Muscle layer of colon (tissue), 2 donors: ENCODE data around the gene ZMYM3.
"Not testable (repeated sequence)": the region's sequence is repeated elsewhere in the genome, so short reads cannot be mapped to it uniquely, and the experiment has no call there.

Experiments
- H3K27ac ChIP-seq: one replicate; pipeline ENCODE4 v1.7.0; 2013; ENCODE audit warnings: low read depth, mild to moderate bottlenecking, low read length, moderate library complexity
- H3K27me3 ChIP-seq, 2 donors: one replicate each; pipeline ENCODE4 v1.7.0; 2013; ENCODE audit warnings: low read length in 2 of 2, mild to moderate bottlenecking in 2 of 2; ENCODE audit not compliant: insufficient read depth in 2 of 2, control insufficient read depth in 1 of 2
- H3K36me3 ChIP-seq: one replicate; pipeline ENCODE4 v1.7.0; 2013; ENCODE audit warnings: mild to moderate bottlenecking, low read length; ENCODE audit not compliant: insufficient read depth
- H3K4me1 ChIP-seq: one replicate; pipeline ENCODE4 v1.7.0; 2013; ENCODE audit warnings: mild to moderate bottlenecking, low read length; ENCODE audit not compliant: insufficient read depth
- H3K4me3 ChIP-seq, 2 donors: one replicate each; pipeline ENCODE4 v1.7.0; 2013; ENCODE audit warnings: low read length in 2 of 2, low read depth in 1 of 2, mild to moderate bottlenecking in 1 of 2, moderate library complexity in 1 of 2
- H3K9ac ChIP-seq: one replicate; pipeline ENCODE4 v1.7.0; 2013; ENCODE audit warnings: low read length
- H3K9me3 ChIP-seq: one replicate; pipeline ENCODE4 v1.7.0; 2013; ENCODE audit warnings: mild to moderate bottlenecking, low read length
- donor health status: abdominal sarcoma.
- donor health status: Adenocarcinoma of cecum.

The ZMYM3 gene

DNA sequence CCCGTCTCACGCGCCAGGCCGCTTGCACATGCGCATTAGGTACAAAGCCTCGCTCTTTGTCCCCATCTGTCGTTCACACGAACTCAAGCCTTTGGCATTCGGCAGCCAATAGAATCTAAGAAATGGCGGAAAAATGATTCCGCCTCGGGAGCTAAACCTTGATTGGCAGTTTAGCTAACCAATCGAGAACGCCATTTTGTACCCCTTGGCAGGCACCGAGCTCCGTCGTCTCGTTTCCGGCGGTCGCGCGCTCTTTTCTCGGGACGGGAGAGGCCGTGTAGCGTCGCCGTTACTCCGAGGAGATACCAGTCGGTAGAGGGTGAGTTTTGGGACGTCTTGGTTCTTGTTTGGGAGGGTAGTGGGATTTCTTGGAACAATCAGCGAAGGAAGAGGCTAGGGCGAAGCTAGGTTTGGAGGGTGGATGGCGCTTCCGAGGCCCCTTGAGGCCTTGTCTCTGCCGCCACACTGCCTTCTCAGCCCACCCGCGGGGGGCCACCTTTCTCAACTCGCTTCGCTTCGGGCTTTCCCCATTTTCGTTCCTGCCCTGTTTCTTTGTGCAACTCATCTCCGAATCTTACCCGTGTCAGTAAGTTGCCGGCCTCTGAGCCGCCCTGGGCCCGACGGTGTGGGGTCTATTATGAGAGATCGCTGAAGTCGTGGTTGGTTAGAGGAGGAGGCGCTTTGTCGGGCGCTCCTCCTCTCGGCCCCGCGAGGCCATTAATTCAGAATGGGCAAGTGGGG, 29.6 kb upstream of the ZMYM3 start, which contains the start of gene NONO:
TSS of gene NONO (plus strand) at position 233 of the 741 bp plus-strand sequence. CDS start 7,003 bp downstream, outside the sequence.
- Histone ChIP-seq H3K4me3 (peak within 1 kb of the TSS; percentile 56 to 71), H3K4me1 (peaks cover 2% of the 10 kb centered on the region), H3K27ac (peak within 1 kb of the TSS; percentile 62), H3K36me3 (no peaks in the 10 kb centered on the region), H3K27me3 (no peaks in the 10 kb centered on the region), H3K9me3 (no peaks in the 10 kb centered on the region), H3K9ac (peak within 1 kb of the TSS; percentile 71)

DNA sequence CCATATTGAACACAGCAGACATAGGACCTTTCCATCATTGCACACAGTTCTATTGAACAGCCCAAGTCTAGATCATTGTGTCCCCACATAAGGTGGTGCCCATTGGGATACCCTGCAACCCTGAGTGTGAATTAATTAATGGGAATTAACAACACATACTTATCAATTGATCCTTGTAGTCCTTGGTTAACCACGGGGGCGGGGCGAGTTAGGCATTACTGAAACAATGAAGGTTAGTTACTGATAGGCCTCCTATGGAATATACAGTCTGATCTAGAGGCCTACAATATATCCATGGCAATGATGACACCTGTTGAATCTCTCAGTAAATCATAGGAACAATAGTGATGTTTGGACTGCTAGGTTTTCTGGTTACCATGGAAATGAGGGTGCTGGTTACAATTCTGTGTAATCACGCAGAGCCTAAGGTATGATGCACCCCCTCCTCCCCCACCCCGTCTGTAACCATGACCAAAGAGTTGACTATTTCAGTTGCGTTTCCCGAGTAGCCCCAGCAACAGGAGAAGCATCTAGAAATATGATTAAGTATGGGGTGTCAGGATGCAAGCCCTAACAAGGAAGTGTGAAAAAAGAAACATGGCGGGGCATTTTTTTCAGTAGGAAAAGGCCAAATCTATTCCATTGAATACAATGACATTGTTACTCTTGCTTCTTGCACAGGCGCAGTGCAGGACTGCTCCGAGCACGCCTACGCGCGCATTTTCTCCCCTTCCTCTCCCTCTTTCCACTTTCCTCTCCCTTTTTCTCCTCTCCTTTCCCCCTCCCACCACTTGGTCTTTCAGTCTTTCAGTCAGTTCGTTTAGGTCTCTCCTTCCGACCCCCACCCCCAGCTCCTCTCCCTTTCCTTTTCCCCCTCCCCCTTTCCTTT, 28.8 kb upstream of the ZMYM3 start:
- Histone ChIP-seq H3K27me3 (no peaks in the 10 kb centered on the region), H3K4me3 (peak overlapping the region in 1 of 2 donors; percentile 71), H3K36me3 (no peaks in the 10 kb centered on the region), H3K4me1 (no peaks in the 10 kb centered on the region), H3K9me3 (no peaks in the 10 kb centered on the region), H3K27ac (peak overlapping the region; percentile 38), H3K9ac (no peak overlapping the region)

DNA sequence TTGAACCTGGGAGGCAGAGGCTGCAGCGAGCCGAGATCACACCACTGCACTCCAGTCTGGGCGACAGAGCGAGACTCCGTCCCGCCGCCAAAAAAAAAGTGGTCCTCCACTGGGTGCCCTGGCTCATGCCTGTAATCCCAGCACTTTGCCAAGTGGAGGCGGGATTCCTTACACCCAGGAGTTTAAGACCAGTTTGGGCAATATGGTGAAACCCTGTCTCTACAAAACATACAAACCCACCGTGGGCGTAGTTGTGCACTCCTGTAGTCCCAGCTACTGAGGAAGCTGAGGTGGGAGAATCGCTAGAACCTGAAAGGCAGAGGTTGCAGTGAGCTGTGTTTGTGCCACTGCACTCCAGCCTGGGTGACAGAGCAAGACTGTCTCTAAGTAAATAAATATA, 27.4 kb upstream of the ZMYM3 start:
- not testable (repeated sequence) for H3K27me3 ChIP-seq, H3K4me3 ChIP-seq, H3K4me1 ChIP-seq, H3K9ac ChIP-seq, H3K27ac ChIP-seq, H3K9me3 ChIP-seq, H3K36me3 ChIP-seq

DNA sequence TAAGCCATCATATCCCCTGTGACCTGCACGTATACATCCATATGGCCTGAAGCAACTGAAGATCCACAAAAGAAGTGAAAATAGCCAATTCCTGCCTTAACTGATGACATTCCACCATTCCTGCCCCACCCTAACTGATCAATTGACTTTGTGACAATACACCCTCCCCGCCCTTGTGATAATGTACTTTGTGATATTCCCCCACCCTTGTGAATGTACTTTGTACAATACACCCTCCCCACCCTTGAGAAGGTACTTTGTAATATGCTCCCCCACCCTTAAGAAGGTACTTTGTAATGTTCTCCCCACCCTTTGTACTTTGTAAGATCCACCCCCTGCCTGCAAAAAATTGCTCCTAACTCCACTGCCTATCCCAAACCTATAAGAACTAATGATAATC, 18.4 kb upstream of the ZMYM3 start:
- not testable (repeated sequence) for H3K9ac ChIP-seq, H3K9me3 ChIP-seq, H3K4me3 ChIP-seq, H3K36me3 ChIP-seq, H3K4me1 ChIP-seq, H3K27me3 ChIP-seq, H3K27ac ChIP-seq

DNA sequence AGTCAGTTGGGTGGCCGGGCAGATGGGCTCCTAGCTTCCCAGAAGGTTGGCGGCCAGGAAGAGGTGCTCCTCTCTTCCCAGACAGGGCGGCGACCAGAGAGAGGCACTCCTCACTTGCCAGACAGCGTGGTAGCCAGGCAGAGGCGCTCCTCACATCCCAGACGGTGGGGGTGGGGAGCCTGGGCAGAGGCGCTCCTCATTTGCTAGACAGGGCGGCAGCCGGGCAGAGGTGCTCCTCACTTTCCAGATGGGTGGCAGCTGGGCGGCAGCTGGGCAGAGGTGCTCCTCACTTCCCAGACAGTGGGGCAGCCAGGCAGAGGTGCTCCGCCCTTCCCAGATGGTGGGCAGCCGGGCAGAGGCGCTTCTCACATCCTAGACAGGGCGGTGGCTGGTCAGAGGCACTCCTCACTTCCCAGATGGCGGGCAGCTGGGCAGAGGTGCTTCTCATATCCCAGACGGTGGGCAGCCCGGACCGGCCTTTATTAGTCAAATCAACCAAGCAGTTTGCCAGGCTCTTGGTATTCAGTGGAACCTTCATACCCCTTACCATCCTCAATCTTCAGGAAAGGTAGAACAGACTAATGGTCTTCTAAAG, 16.0 kb upstream of the ZMYM3 start:
- H3K9ac ChIP-seq = no peak overlapping the region
- no peaks in the 10 kb centered on the region for H3K4me1 ChIP-seq
- no peak overlapping the region for H3K27ac ChIP-seq
- H3K4me3 ChIP-seq = no peak overlapping the region
- no peaks in the 10 kb centered on the region for H3K27me3 ChIP-seq
- no peaks in the 10 kb centered on the region for H3K36me3 ChIP-seq
- H3K9me3 ChIP-seq = no peaks in the 10 kb centered on the region

DNA sequence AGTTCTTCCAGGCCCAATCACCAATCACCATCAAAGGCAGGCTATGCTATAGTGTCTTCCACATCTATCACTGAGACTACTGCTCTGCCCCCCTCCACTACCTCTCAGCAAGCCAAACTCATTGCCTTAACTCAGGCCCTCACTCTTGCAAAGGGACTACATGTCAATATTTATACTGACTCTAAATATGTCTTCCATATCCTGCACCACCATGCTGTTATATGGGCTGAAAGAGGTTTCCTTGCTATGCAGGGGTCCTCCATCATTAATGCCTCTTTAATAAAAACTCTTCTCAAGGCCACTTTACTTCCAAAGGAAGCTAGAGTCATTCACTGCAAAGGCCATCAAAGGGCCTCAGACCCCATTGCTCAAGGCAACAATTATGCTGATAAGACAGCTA, 14.7 kb upstream of the ZMYM3 start:
- not testable (repeated sequence) for H3K4me3 ChIP-seq, H3K36me3 ChIP-seq, H3K4me1 ChIP-seq, H3K9ac ChIP-seq, H3K27ac ChIP-seq, H3K9me3 ChIP-seq, H3K27me3 ChIP-seq

DNA sequence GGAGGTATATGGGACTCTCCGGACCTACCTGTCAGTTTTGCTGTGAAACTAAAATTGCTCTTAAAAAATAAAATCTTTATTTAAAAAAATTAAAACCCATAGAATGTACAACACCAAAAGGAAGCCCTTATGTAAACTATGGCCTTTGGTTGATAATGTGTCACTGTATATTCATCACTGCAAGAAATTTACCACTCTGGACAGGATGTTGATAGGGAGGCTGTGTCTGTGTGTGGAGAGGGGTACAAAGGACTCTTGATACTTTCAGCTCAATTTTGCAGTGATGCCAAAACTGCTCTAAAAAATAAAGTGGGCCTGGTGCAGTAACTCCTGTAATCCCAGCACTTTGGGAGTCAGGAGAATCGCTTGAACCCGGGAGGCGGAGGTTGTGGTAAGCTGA, 2.9 kb upstream of the ZMYM3 start:
- H3K4me3 ChIP-seq = no peak overlapping the region
- no peaks in the 10 kb centered on the region for H3K9me3 ChIP-seq
- H3K27me3 ChIP-seq = peaks cover 0 to 12% of the 10 kb centered on the region in 2 donors
- peaks cover 12% of the 10 kb centered on the region for H3K4me1 ChIP-seq
- no peaks in the 10 kb centered on the region for H3K36me3 ChIP-seq
- no peak overlapping the region for H3K9ac ChIP-seq
- H3K27ac ChIP-seq = no peak overlapping the region

DNA sequence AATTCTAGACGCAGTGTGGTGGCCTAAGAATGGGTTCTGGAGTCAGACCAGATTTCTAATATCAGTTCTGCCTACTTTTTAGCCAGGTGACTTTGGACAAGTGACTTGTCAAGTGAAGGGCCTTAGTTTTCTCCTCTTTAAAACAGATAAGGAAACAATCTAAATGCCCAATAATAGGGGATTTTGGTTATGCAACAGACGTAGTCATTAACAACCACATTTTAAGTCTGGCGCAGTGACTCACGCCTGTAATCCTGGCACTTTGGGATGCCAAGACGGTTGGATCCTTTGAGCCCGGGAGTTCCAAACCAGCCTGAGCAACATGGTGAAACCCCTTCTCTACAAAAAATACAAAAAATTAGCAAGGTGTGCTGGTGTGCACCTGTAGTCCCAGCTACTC, 2.1 kb upstream of the ZMYM3 start:
- H3K36me3 ChIP-seq = no peaks in the 10 kb centered on the region
- H3K9ac ChIP-seq = no peak overlapping the region
- peaks cover 13% of the 10 kb centered on the region for H3K4me1 ChIP-seq
- H3K9me3 ChIP-seq = no peaks in the 10 kb centered on the region
- no peak overlapping the region for H3K27ac ChIP-seq
- H3K27me3 ChIP-seq = peaks cover 0 to 12% of the 10 kb centered on the region in 2 donors
- H3K4me3 ChIP-seq = no peak overlapping the region

DNA sequence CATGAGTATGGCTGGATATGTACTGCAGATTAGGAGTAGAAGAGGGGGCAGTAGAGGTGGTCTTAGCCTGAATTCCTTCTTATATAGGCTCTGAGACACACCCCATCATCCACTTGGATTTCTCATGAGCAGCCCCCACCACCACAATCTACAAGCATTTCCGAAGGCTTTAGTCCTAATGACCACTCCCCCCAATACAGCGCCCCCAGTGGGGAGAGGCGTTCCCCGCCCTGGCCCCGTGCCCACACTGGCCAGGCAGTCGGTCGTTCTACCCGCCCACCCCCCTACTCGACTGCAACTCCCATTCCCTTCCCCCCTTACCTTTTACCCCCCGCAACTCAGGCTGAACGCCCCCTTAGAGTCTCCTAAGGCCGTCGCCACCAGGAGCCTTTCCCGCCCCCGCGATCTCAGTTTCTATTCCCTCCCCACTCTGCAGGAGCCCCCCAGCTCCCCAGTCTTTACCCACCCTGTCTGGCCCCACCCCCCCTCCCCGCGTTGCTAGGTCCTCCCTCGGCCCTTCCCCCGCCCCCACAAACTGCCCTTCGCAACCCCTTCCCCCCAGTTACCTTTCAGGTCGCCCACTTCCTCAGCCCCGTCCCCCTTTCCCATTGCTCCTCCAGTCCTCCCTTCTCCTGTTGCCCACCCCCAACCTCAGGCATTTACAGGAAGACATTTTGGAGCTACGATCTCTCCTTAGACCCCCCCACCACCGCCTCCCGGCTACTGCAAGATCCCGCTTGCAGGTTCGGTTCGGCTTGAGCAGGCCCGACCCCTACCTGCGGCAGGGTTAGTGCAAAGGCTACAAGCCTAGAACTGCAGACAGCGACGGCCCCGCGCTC, 468 bp downstream of the ZMYM3 start:
- H3K4me3 ChIP-seq = peak overlapping the region; percentile 55 to 77
- H3K27me3 ChIP-seq = peaks cover 0 to 12% of the 10 kb centered on the region in 2 donors
- H3K9ac ChIP-seq = no peak overlapping the region
- peak overlapping the region; percentile 61 for H3K27ac ChIP-seq
- H3K4me1 ChIP-seq = peaks cover 13% of the 10 kb centered on the region
- no peaks in the 10 kb centered on the region for H3K9me3 ChIP-seq
- no peaks in the 10 kb centered on the region for H3K36me3 ChIP-seq

DNA sequence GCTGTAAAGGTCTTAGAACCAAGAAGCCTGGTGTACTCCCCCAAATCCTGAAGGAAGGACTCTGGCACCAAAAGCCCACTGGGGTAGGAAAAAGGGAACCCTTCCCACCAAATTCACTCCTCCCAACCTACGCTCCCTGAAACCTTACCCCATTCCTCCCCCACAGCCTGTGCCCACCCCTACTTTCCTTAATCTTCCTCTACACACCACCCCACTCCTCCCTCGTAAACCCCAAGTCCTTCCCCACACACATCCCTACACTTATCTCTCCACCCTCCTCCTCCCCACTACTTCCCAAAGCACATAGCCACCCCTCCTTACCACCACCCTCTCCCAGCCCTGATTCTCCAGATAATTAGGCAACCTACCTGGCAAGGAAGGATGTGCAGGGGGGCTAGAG, 1.7 kb downstream of the ZMYM3 start:
- Histone ChIP-seq H3K9ac (no peak overlapping the region), H3K9me3 (no peaks in the 10 kb centered on the region), H3K4me1 (peaks cover 13% of the 10 kb centered on the region), H3K27ac (no peak overlapping the region), H3K36me3 (peaks cover 5% of the 10 kb centered on the region), H3K27me3 (peaks cover 0 to 12% of the 10 kb centered on the region in 2 donors), H3K4me3 (no peak overlapping the region)
